Endothelial cell of umbilical vein (primary cell): Measurements from ENCODE around the gene XXYLT1. TPM values are rescaled to one million over a fixed set of nuclear protein-coding genes. Genes with fewer than 3 reads are reported as not detected.

Experiments
- BruUV-seq: library from RNA; stranded (reverse); fragments of 400-500 nt; replicated peaks from 2 replicates; lab custom pipeline; 2021; lab: Mats Ljungman, UMichigan
- CTCF ChIA-PET: fragments of 300-600, 350-600 bp; sonication (Branson Sonifier 250); formaldehyde crosslinking; loops from one replicate; lab custom pipeline; 2021; ENCODE audit warnings: antibody characterized with exemption, inconsistent platforms; lab: Charles Lee
- POLR2A ChIA-PET: fragments of 300-600, 350-600 bp; sonication (Branson Sonifier 250); formaldehyde crosslinking; loops from one replicate; lab custom pipeline; 2021; ENCODE audit warnings: antibody characterized with exemption, inconsistent platforms; lab: Charles Lee
- DNase-seq: peaks from one replicate; pipeline ENCODE4 v3.0.0-alpha.2; 2011; ENCODE audit warnings: low read depth, low spot score
- FAIRE-seq: peaks from 2 replicates; lab custom pipeline; 2011; peaks lifted over from hg19 to GRCh38; lab: Jason Lieb, UNC
- H2AFZ ChIP-seq: 2 replicates; pipeline ENCODE4 v1.6.0; 2012; ENCODE audit warnings: low read depth, low read length, control low read depth, inconsistent platforms
- H3K27ac ChIP-seq: 2 replicates; pipeline ENCODE4 v1.5.1; 2011; ENCODE audit warnings: low read depth, mild to moderate bottlenecking, control low read depth, low read length, moderate library complexity; ENCODE audit not compliant: insufficient read depth
- H3K27me3 ChIP-seq, 2 experiments: 2 replicates each; pipeline versions ENCODE4 v1.6.0 to v1.6.1; 2011; ENCODE audit warnings: low read length in 2 of 2, mixed read lengths in 1 of 2; ENCODE audit not compliant: control insufficient read depth in 2 of 2, insufficient read depth in 2 of 2
- H3K36me3 ChIP-seq, 2 experiments: 2 replicates in 1 of 2; 3 replicates in 1 of 2; pipeline ENCODE4 v1.5.1; 2011; ENCODE audit warnings: low read length in 2 of 2, mild to moderate bottlenecking in 1 of 2, moderate library complexity in 1 of 2; ENCODE audit not compliant: control insufficient read depth in 2 of 2, insufficient read depth in 2 of 2; ENCODE audit errors: extremely low read depth in 1 of 2
- H3K4me1 ChIP-seq: 3 replicates; pipeline ENCODE4 v1.5.1; 2011; ENCODE audit warnings: mild to moderate bottlenecking, low read length; ENCODE audit not compliant: control insufficient read depth, insufficient read depth; ENCODE audit errors: extremely low read depth
- H3K4me2 ChIP-seq: 2 replicates; pipeline ENCODE4 v1.6.1; 2011; ENCODE audit warnings: low read length, control low read depth, mixed read lengths; ENCODE audit not compliant: insufficient read depth
- H3K4me3 ChIP-seq, 3 experiments: fragments of 200-600 bp in 1 of 3; sonication (generic), shearing (Covaris generic) in 1 of 3; replicated peaks in 1 of 3; 2 replicates each; pipeline ENCODE4 v1.5.1; 2011 to 2016; ENCODE audit warnings: control low read depth in 3 of 3, low read length in 3 of 3, mild to moderate bottlenecking in 2 of 3, inconsistent platforms in 1 of 3, low read depth in 1 of 3, moderate library complexity in 1 of 3; ENCODE audit not compliant: insufficient read depth in 1 of 3
- H3K79me2 ChIP-seq: 2 replicates; pipeline ENCODE4 v1.6.0; 2012; ENCODE audit warnings: low read length, inconsistent platforms; ENCODE audit not compliant: control insufficient read depth, insufficient read depth
- H3K9ac ChIP-seq: replicated peaks from 2 replicates; pipeline ENCODE3; 2011; ENCODE audit warnings: low read length, control low read depth; ENCODE audit not compliant: insufficient read depth; ENCODE audit errors: extremely low read depth
- H3K9me1 ChIP-seq: replicated peaks from 3 replicates; pipeline ENCODE4 v1.6.0; 2011; ENCODE audit warnings: mild to moderate bottlenecking, low read length; ENCODE audit not compliant: control insufficient read depth, insufficient read depth; ENCODE audit errors: extremely low read depth
- H3K9me3 ChIP-seq: replicated peaks from 2 replicates; pipeline ENCODE4 v1.5.1; 2012; ENCODE audit warnings: low read length, inconsistent platforms; ENCODE audit not compliant: control insufficient read depth, insufficient read depth
- H4K20me1 ChIP-seq: replicated peaks from 2 replicates; pipeline ENCODE3; 2011; ENCODE audit warnings: mild to moderate bottlenecking, low read length; ENCODE audit not compliant: control insufficient read depth, insufficient read depth; ENCODE audit errors: extremely low read depth
- CTCF ChIP-seq, 2 donors: IDR thresholded peaks; 1 replicate in 1 of 2; 2 replicates in 1 of 2; pipeline ENCODE4 v1.5.1; 2011; ENCODE audit warnings: low read length in 2 of 2, mild to moderate bottlenecking in 2 of 2, moderate library complexity in 2 of 2, control low read depth in 1 of 2, inconsistent platforms in 1 of 2, low read depth in 1 of 2; ENCODE audit not compliant: insufficient read depth in 1 of 2; ENCODE audit errors: extremely low read depth in 1 of 2
- EZH2 ChIP-seq: IDR thresholded peaks from 2 replicates; pipeline ENCODE4 v1.6.1; 2012; ENCODE audit warnings: borderline replicate concordance, low read depth, mild to moderate bottlenecking, moderate library complexity, low read length, inconsistent platforms; ENCODE audit not compliant: severe bottlenecking
- FOS ChIP-seq: IDR thresholded peaks from 2 replicates; pipeline ENCODE4 v1.6.1; 2011; ENCODE audit warnings: mild to moderate bottlenecking, low read length, moderate library complexity, borderline replicate concordance; ENCODE audit not compliant: insufficient read depth
- GATA2 ChIP-seq: IDR thresholded peaks from 2 replicates; pipeline ENCODE4 v1.7.0; 2011; ENCODE audit warnings: low read depth, mild to moderate bottlenecking, moderate library complexity, mixed read lengths, low read length; ENCODE audit not compliant: insufficient read length, insufficient read depth
- JUN ChIP-seq: IDR thresholded peaks from 2 replicates; pipeline ENCODE4 v1.6.1; 2011; ENCODE audit warnings: borderline replicate concordance, low read depth; ENCODE audit not compliant: insufficient read length, insufficient read depth
- MAX ChIP-seq: IDR thresholded peaks from 2 replicates; pipeline ENCODE4 v1.6.1; 2011; ENCODE audit not compliant: insufficient read depth, insufficient read length
- MYC ChIP-seq: IDR thresholded peaks from one replicate; pipeline ENCODE4 v1.6.1; 2011; ENCODE audit warnings: mild to moderate bottlenecking, low read depth, low read length
- POLR2A ChIP-seq: IDR thresholded peaks from 2 replicates; pipeline ENCODE4 v1.6.1; 2012; ENCODE audit warnings: low read depth, mild to moderate bottlenecking, control low read depth, low read length
- POLR2AphosphoS5 ChIP-seq: IDR thresholded peaks from 2 replicates; pipeline ENCODE4 v1.6.1; 2012; ENCODE audit warnings: low read depth, mild to moderate bottlenecking, control low read depth, low read length, moderate library complexity; ENCODE audit not compliant: insufficient read depth
- dilution Hi-C: fragments of 300-500 bp; cut with MboI; formaldehyde crosslinking; loops from one replicate; pipeline ENCODE4 v1.15.0; 2019; ENCODE audit warnings: low sequenced_read_pairs; ENCODE audit not compliant: extremely low pct_ligation_motif_present
- intact Hi-C: fragments of 100-400 bp; cut with micrococcal nuclease; formaldehyde crosslinking; loops from one replicate; pipeline ENCODE4 v1.10.0; 2022
- polyA plus RNA-seq, 4 experiments: library from polyadenylated mRNA; depleted of rRNA in 3 of 4; stranded (reverse) in 3 of 4; unstranded in 1 of 4; fragments of >200 nt; gene quantifications; 2 replicates each; pipeline versions ENCODE4 v1.2.1 to v1.2.3, GENCODE V29; 2011 to 2012; ENCODE audit warnings: missing spikeins in 1 of 4
- total RNA-seq: library from RNA; stranded (reverse); gene quantifications from 2 replicates; pipeline ENCODE4 v1.2.3, GENCODE V29; 2021

Gene XXYLT1
- total and polyA plus RNA-seq, 2 donors (not counting 3 experiments of a cell fraction or from before 2014, with no cell fraction given), result 54.4 to 78.1 TPM

DNA sequence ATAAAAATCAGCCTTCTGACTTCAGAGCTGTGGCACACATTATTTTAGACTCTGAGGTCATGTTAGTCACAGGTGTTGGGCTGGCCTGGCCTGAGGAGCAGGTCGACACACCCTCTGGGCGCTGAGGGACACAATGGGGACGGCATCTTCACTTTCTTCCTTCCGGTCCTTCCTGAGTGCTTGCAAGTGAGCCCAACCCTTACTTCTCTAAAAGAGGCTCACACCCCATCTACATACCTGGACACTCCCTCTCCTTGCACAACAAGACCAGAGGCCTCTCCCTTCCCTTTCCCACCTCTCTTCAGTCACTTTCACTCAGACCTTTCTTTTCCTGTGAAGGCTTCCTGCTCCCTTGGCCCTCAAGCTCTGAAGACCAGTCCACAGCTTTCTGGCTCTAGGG is 85.4 kb downstream of the XXYLT1 start:
- Histone ChIP-seq H2AFZ (no peak overlapping the region), H3K4me1 (peaks cover 56% of the 10 kb centered on the region), H3K36me3 (no peaks in the 10 kb centered on the region), H3K4me2 (no peak overlapping the region), H3K9ac (no peak overlapping the region), H3K79me2 (peaks cover 22% of the 10 kb centered on the region), H3K4me3 (no peak overlapping the region), H3K27me3 (no peaks in the 10 kb centered on the region), H3K27ac (no peak overlapping the region), H4K20me1 (no peaks in the 10 kb centered on the region), H3K9me1 (no peaks in the 10 kb centered on the region), H3K9me3 (no peaks in the 10 kb centered on the region)
- CTCF ChIA-PET, result interaction anchor here (1.1 to 1.5 kb wide), 2 partner anchors 10 to 25 kb away, joined by 3 to 7 read pairs; no protein-coding TSS in a partner anchor
- POLR2A ChIA-PET, result no interaction called here
- TF ChIP-seq FOS (no peak), MYC (no peak), POLR2A (no peak), GATA2 (no peak), JUN (no peak), CTCF (IDR thresholded peaks at IDR 0.05; ENCODE audit: extremely low read depth in 1 of 2, insufficient read depth in 1 of 2, low read depth in 1 of 2, low read length in 2 of 2) (no peak), EZH2 (no peak), POLR2AphosphoS5 (no peak), MAX (no peak)
- FAIRE-seq (no peak), DNase-seq (no peak)
- dilution Hi-C loops (no loop called here), intact Hi-C loops (no loop called here)
- no TSS peak for BruUV-seq
